ENCODE results near the gene RASGRP2. TPM values are rescaled to one million over a fixed set of nuclear protein-coding genes. Genes with fewer than 3 reads are reported as not detected.

Gene RASGRP2
- total RNA-seq, 1 experiment from 2014 or later, result not detected

GRCh38 chr11:64721359-64721699 lies 22.6 kb downstream of the RASGRP2 start:
- no TSS peak for BruUV-seq (replicated peaks)
- DNase-seq (ENCODE audit: unreplicated experiment), result no peak
- TF ChIP-seq CTCF (IDR thresholded peaks at IDR 0.05; ENCODE audit: unreplicated experiment), result no peak
- H3K27ac Mint-ChIP-seq (ENCODE audit: low read depth, unreplicated experiment), result no peak overlapping the region
- no peaks in the 10 kb centered on the region for H3K9me3 Mint-ChIP-seq (ENCODE audit: unreplicated experiment)
- H3K4me1 Mint-ChIP-seq (ENCODE audit: insufficient read depth, unreplicated experiment), result no peaks in the 10 kb centered on the region
- intact Hi-C loops (cut with micrococcal nuclease), result no loop called here
- CTCF ChIA-PET, result interaction anchor here (0.7 to 1.2 kb wide), 3 partner anchors 17 to 272 kb away, joined by 3 to 4 read pairs (median 3); no protein-coding TSS in a partner anchor
- H3K27me3 Mint-ChIP-seq (ENCODE audit: insufficient read depth, unreplicated experiment), result peaks cover 65% of the 10 kb centered on the region
- H3K36me3 Mint-ChIP-seq (ENCODE audit: insufficient read depth, unreplicated experiment), result no peaks in the 10 kb centered on the region
- no peak overlapping the region for H3K4me3 Mint-ChIP-seq (ENCODE audit: unreplicated experiment)
- POLR2A ChIA-PET, result no interaction called here

GRCh38 chr11:64720640-64721358 lies 23.1 kb downstream of the RASGRP2 start:
- POLR2A ChIA-PET, result no interaction called here
- no peak for DNase-seq (ENCODE audit: unreplicated experiment)
- CTCF ChIA-PET, result interaction anchor here (0.6 to 3.0 kb wide), 6 partner anchors 16 to 270 kb away, joined by 3 to 11 read pairs (median 5); no protein-coding TSS in a partner anchor
- intact Hi-C loops (cut with micrococcal nuclease), result no loop called here
- no peaks in the 10 kb centered on the region for H3K4me1 Mint-ChIP-seq (ENCODE audit: insufficient read depth, unreplicated experiment)
- no peak overlapping the region for H3K27ac Mint-ChIP-seq (ENCODE audit: low read depth, unreplicated experiment)
- TF ChIP-seq CTCF (IDR thresholded peaks at IDR 0.05; ENCODE audit: unreplicated experiment), result no peak
- no peaks in the 10 kb centered on the region for H3K36me3 Mint-ChIP-seq (ENCODE audit: insufficient read depth, unreplicated experiment)
- H3K9me3 Mint-ChIP-seq (ENCODE audit: unreplicated experiment), result no peaks in the 10 kb centered on the region
- no peak overlapping the region for H3K4me3 Mint-ChIP-seq (ENCODE audit: unreplicated experiment)
- H3K27me3 Mint-ChIP-seq (ENCODE audit: insufficient read depth, unreplicated experiment), result peaks cover 70% of the 10 kb centered on the region
- no TSS peak for BruUV-seq (replicated peaks)

GRCh38 chr11:64720167-64720566 lies 23.8 kb downstream of the RASGRP2 start:
- Mint-ChIP-seq H3K27ac (ENCODE audit: low read depth, unreplicated experiment) (no peak overlapping the region), H3K9me3 (ENCODE audit: unreplicated experiment) (no peaks in the 10 kb centered on the region), H3K4me1 (ENCODE audit: insufficient read depth, unreplicated experiment) (no peaks in the 10 kb centered on the region), H3K36me3 (ENCODE audit: insufficient read depth, unreplicated experiment) (no peaks in the 10 kb centered on the region), H3K27me3 (ENCODE audit: insufficient read depth, unreplicated experiment) (peaks cover 76% of the 10 kb centered on the region), H3K4me3 (ENCODE audit: unreplicated experiment) (no peak overlapping the region)
- no TSS peak for BruUV-seq (replicated peaks)
- no peak for DNase-seq (ENCODE audit: unreplicated experiment)
- CTCF ChIA-PET, result interaction anchor here (0.7 to 3.0 kb wide), 5 partner anchors 16 to 269 kb away, joined by 3 to 11 read pairs (median 3); no protein-coding TSS in a partner anchor
- POLR2A ChIA-PET, result no interaction called here
- no peak for TF ChIP-seq CTCF (IDR thresholded peaks at IDR 0.05; ENCODE audit: unreplicated experiment)
- intact Hi-C loops (cut with micrococcal nuclease), result no loop called here

GRCh38 chr11:64719406-64719805 lies 24.5 kb downstream of the RASGRP2 start:
- DNase-seq (ENCODE audit: unreplicated experiment), result no peak
- Mint-ChIP-seq H3K36me3 (ENCODE audit: insufficient read depth, unreplicated experiment) (no peaks in the 10 kb centered on the region), H3K4me1 (ENCODE audit: insufficient read depth, unreplicated experiment) (no peaks in the 10 kb centered on the region), H3K4me3 (ENCODE audit: unreplicated experiment) (no peak overlapping the region), H3K27ac (ENCODE audit: low read depth, unreplicated experiment) (no peak overlapping the region), H3K27me3 (ENCODE audit: insufficient read depth, unreplicated experiment) (peaks cover 84% of the 10 kb centered on the region), H3K9me3 (ENCODE audit: unreplicated experiment) (no peaks in the 10 kb centered on the region)
- intact Hi-C loops (cut with micrococcal nuclease), result no loop called here
- no peak for TF ChIP-seq CTCF (IDR thresholded peaks at IDR 0.05; ENCODE audit: unreplicated experiment)
- BruUV-seq (replicated peaks), result no TSS peak
- ChIA-PET CTCF (interaction anchor here (0.5 to 3.0 kb wide), 7 partner anchors 15 to 314 kb away, joined by 3 to 11 read pairs (median 3); no protein-coding TSS in a partner anchor), POLR2A (no interaction called here)

Measured in MCF 10A (cell line).